ENCODE data around the gene MIPEP. TPM values are rescaled to one million over a fixed set of nuclear protein-coding genes. Genes with fewer than 3 reads are reported as not detected.

Gene MIPEP
- total RNA-seq, 1 experiment from 2014 or later, result 18.6 TPM

GRCh38 chr13:23810685-23811240 lies 78.4 kb downstream of the MIPEP start:
- Histone ChIP-seq H2AFZ (no peak overlapping the region), H3K4me1 (replicated peaks; ENCODE audit: insufficient read depth) (peaks cover 14% of the 10 kb centered on the region), H3K27ac (no peak overlapping the region), H3F3A (ENCODE audit: insufficient read depth, low read depth) (no peaks in the 10 kb centered on the region), H4K20me1 (ENCODE audit: insufficient read depth) (no peaks in the 10 kb centered on the region; the same call in 1 of the 2 replicates), H3K9me3 (ENCODE audit: insufficient read depth, low read depth) (no peaks in the 10 kb centered on the region), H3K4me3 (no peak overlapping the region), H3K27me3 (ENCODE audit: insufficient read depth, low read depth) (no peaks in the 10 kb centered on the region), H3K9me2 (ENCODE audit: insufficient read depth) (no peaks in the 10 kb centered on the region; the same call in 1 of the 2 replicates), H3K79me2 (ENCODE audit: low read depth) (no peaks in the 10 kb centered on the region), H3K36me3 (ENCODE audit: low read depth) (no peaks in the 10 kb centered on the region), H3K4me2 (no peak overlapping the region)
- POLR2A ChIA-PET (ENCODE audit: unreplicated experiment), result interaction anchor here (0.5 kb wide), 1 partner anchor 369 kb away, joined by 4 read pairs; no protein-coding TSS in a partner anchor
- intact Hi-C loops (cut with micrococcal nuclease; ENCODE audit: unreplicated experiment), result no loop called here
- TF ChIP-seq EZH2 (IDR thresholded peaks at IDR 0.05; ENCODE audit: low read depth) (no peak), CTCF (conservative IDR thresholded peaks at IDR 0.05) (no peak)
- CTCF ChIA-PET, result no interaction called here
- no peak for DNase-seq
- no TSS peak for BruUV-seq (replicated peaks)

- H3F3A ChIP-seq (ENCODE audit: insufficient read depth, low read depth), result no peaks in the 10 kb centered on the region
- no peak for DNase-seq
- no peaks in the 10 kb centered on the region; the same call in 1 of the 2 replicates for H4K20me1 ChIP-seq (ENCODE audit: insufficient read depth)
- POLR2A ChIA-PET (ENCODE audit: unreplicated experiment), result no interaction called here
- H3K9me3 ChIP-seq (ENCODE audit: insufficient read depth, low read depth), result no peaks in the 10 kb centered on the region
- H3K27me3 ChIP-seq (ENCODE audit: insufficient read depth, low read depth), result no peaks in the 10 kb centered on the region
- CTCF ChIA-PET, result no interaction called here
- intact Hi-C loops (cut with micrococcal nuclease; ENCODE audit: unreplicated experiment), result no loop called here
- H3K9me2 ChIP-seq (ENCODE audit: insufficient read depth), result no peaks in the 10 kb centered on the region; the same call in 1 of the 2 replicates
- no peaks in the 10 kb centered on the region for H3K36me3 ChIP-seq (ENCODE audit: low read depth)
- H3K4me2 ChIP-seq, result no peak overlapping the region
- H2AFZ ChIP-seq, result no peak overlapping the region
- H3K4me3 ChIP-seq, result no peak overlapping the region
- peaks cover 14% of the 10 kb centered on the region for H3K4me1 ChIP-seq (replicated peaks; ENCODE audit: insufficient read depth)
- H3K79me2 ChIP-seq (ENCODE audit: low read depth), result no peaks in the 10 kb centered on the region
- TF ChIP-seq CTCF (conservative IDR thresholded peaks at IDR 0.05) (no peak), EZH2 (IDR thresholded peaks at IDR 0.05; ENCODE audit: low read depth) (no peak)
- BruUV-seq (replicated peaks), result no TSS peak
- no peak overlapping the region for H3K27ac ChIP-seq
Observed at GRCh38 chr13:23808803-23809202, 80.4 kb downstream of the MIPEP start.

GRCh38 chr13:23806874-23807526 lies 82.2 kb downstream of the MIPEP start:
- Histone ChIP-seq H3K4me2 (no peak overlapping the region), H3K9me3 (ENCODE audit: insufficient read depth, low read depth) (no peaks in the 10 kb centered on the region), H3K4me3 (no peak overlapping the region), H3K9me2 (ENCODE audit: insufficient read depth) (no peaks in the 10 kb centered on the region; the same call in 1 of the 2 replicates), H3K36me3 (ENCODE audit: low read depth) (no peaks in the 10 kb centered on the region), H2AFZ (no peak overlapping the region), H3K27me3 (ENCODE audit: insufficient read depth, low read depth) (no peaks in the 10 kb centered on the region), H4K20me1 (ENCODE audit: insufficient read depth) (no peaks in the 10 kb centered on the region; the same call in 1 of the 2 replicates), H3K79me2 (ENCODE audit: low read depth) (no peaks in the 10 kb centered on the region), H3K4me1 (replicated peaks; ENCODE audit: insufficient read depth) (peaks cover 13% of the 10 kb centered on the region), H3F3A (ENCODE audit: insufficient read depth, low read depth) (no peaks in the 10 kb centered on the region), H3K27ac (no peak overlapping the region)
- POLR2A ChIA-PET (ENCODE audit: unreplicated experiment), result no interaction called here
- CTCF ChIA-PET, result no interaction called here
- BruUV-seq (replicated peaks), result no TSS peak
- intact Hi-C loops (cut with micrococcal nuclease; ENCODE audit: unreplicated experiment), result no loop called here
- TF ChIP-seq EZH2 (IDR thresholded peaks at IDR 0.05; ENCODE audit: low read depth), result no peak
- TF ChIP-seq CTCF (conservative IDR thresholded peaks at IDR 0.05), result no peak
- DNase-seq, result no peak

Data from PC-9 (cell line).